ENCODE data around the gene THAP7.
A peak's percentile ranks its signal among the peaks of the same experiment; 100 is the strongest.

Gene THAP7

DNA sequence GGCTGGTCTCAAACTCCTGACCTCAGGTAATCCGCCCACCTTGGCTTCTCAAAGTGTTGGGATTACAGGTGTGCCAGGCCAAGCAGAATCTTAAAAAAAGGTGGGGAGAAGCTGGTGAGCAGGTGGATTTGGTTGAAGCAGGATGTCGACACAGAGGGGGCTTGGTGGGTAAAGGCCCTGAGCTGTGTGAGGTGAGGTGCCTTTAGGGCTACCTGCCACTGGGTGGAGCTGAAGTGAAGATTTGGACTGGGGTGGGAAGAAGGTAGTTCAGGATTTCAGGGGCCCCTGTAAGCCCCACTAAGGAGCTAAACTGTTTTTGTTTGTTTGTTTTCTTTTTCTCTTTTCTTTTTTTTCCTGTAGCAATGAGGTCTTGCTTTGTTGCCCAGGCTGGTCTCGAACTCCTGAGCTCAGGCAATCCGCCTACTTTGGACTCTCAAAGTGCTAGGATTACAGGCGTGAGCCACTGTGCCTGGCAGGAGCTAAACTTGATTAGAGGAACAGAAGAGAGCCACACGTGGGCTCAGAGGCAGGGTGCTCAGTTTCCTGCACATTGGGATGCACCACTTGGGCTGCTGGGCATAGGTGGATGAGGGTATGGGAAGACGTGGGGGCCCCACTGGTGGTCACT lies 19.0 kb upstream of the THAP7 start:
- Histone ChIP-seq H3K9me3 (ENCODE audit: control insufficient read depth, insufficient read depth, low read depth, low read length) (peaks cover 12% of the 10 kb centered on the region; the same call in 1 of the 2 replicates), H3K36me3 (ENCODE audit: control insufficient read depth, insufficient read depth, low read length) (no peaks in the 10 kb centered on the region), H3K4me3 (ENCODE audit: low read depth, low read length) (no peak overlapping the region), H3K9ac (ENCODE audit: low read length) (no peak overlapping the region), H3K4me1 (ENCODE audit: control insufficient read depth, insufficient read depth, low read length) (peaks cover under 1% of the 10 kb centered on the region; the same call in 1 of the 2 replicates), H3K27me3 (ENCODE audit: control insufficient read depth, insufficient read depth, low read length) (no peaks in the 10 kb centered on the region), H3K27ac (ENCODE audit: low read depth, low read length) (no peak overlapping the region)

- no peaks in the 10 kb centered on the region for H3K27me3 ChIP-seq (ENCODE audit: control insufficient read depth, insufficient read depth, low read length)
- peaks cover 20% of the 10 kb centered on the region for H3K4me1 ChIP-seq (ENCODE audit: control insufficient read depth, insufficient read depth, low read length)
- no peak overlapping the region for H3K9ac ChIP-seq (ENCODE audit: low read length)
- no peak overlapping the region for H3K4me3 ChIP-seq (ENCODE audit: low read depth, low read length)
- H3K9me3 ChIP-seq (ENCODE audit: control insufficient read depth, insufficient read depth, low read depth, low read length): peaks cover 12% of the 10 kb centered on the region; the same call in 1 of the 2 replicates
- H3K36me3 ChIP-seq (ENCODE audit: control insufficient read depth, insufficient read depth, low read length): no peaks in the 10 kb centered on the region
- H3K27ac ChIP-seq (ENCODE audit: low read depth, low read length): no peak overlapping the region
Observed at GRCh38 chr22:21018314-21018713, 16.4 kb upstream of the THAP7 start.

- Histone ChIP-seq H3K4me3 (ENCODE audit: low read depth, low read length) (no peak overlapping the region), H3K27ac (ENCODE audit: low read depth, low read length) (no peak overlapping the region), H3K9me3 (ENCODE audit: control insufficient read depth, insufficient read depth, low read depth, low read length) (peaks cover 12% of the 10 kb centered on the region; the same call in 1 of the 2 replicates), H3K9ac (ENCODE audit: low read length) (no peak overlapping the region), H3K36me3 (ENCODE audit: control insufficient read depth, insufficient read depth, low read length) (no peaks in the 10 kb centered on the region), H3K4me1 (ENCODE audit: control insufficient read depth, insufficient read depth, low read length) (peaks cover 23% of the 10 kb centered on the region), H3K27me3 (ENCODE audit: control insufficient read depth, insufficient read depth, low read length) (0 out of 2 replicates have a peak, but pooled peaks cover 4% of the 10 kb centered on the region)
Observed at GRCh38 chr22:21016644-21017420, 14.9 kb upstream of the THAP7 start.

DNA sequence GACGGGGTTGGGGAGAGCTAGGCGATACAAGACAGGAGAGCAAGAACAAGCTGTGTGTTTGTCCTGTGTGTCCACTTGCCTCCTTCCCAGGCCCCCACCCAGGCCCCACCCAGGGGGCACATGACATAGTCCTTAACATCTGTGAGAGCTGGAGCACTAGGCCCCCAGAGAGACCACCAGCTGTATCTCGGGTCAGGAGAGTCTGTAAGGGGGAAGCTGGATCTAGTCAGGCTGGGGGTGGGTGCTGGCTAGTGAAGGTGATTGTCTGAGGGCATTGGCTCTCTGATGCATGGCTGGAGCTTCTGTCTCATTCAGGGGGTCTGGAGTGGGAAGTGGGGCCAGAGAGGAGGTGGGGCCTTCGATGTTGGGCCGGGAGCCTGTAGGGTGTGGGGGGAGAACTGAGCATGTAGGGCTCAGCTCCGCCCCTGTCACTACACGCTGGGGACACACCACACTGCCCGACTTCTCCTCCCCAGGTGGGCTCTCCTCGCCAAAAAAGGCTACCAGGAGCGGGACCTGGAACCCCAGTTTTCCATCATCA lies 13.6 kb upstream of the THAP7 start:
- H3K4me3 ChIP-seq (ENCODE audit: low read depth, low read length): peak overlapping the region; percentile 70; the same call in 1 of the 2 replicates
- H3K9ac ChIP-seq (ENCODE audit: low read length): no peak overlapping the region
- H3K36me3 ChIP-seq (ENCODE audit: control insufficient read depth, insufficient read depth, low read length): no peaks in the 10 kb centered on the region
- H3K27ac ChIP-seq (ENCODE audit: low read depth, low read length): no peak overlapping the region; the same call in 1 of the 2 replicates
- peaks cover 12% of the 10 kb centered on the region; the same call in 1 of the 2 replicates for H3K9me3 ChIP-seq (ENCODE audit: control insufficient read depth, insufficient read depth, low read depth, low read length)
- H3K27me3 ChIP-seq (ENCODE audit: control insufficient read depth, insufficient read depth, low read length): 0 out of 2 replicates have a peak, but pooled peaks cover 4% of the 10 kb centered on the region
- peaks cover 23% of the 10 kb centered on the region for H3K4me1 ChIP-seq (ENCODE audit: control insufficient read depth, insufficient read depth, low read length)

DNA sequence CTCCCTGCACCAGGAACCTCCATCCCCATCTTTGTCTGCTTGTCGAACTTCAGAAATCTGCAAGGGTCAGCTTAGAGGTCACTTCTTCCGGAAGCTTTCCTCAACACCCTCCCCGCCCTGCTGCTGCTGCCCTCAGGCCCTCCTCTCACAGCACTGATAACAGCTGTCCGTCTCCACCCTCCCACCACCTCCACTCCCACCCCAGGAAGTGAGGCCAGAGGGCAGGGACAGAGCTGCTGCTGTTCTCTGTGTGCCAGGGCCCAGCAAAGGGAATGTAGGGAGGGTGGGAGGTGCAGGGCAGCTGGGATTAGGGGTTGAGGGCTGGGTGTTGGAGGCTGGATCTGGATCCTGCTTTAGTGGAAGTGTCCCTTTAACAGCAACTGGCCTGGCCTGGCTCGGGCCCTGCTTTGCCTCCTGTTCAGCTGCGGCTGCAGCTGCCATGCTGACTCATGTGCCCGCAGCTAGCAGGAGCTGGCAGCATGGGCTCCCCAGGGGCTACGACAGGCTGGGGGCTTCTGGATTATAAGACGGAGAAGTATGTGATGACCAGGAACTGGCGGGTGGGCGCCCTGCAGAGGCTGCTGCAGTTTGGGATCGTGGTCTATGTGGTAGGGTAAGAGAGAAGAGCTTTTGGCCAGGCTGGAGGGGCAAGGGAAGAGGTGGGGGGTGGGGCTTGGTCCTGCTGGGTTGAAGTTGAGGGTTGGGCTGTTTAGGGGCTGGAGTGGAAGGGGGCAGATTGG lies 13.0 kb upstream of the THAP7 start, which contains the start of gene P2RX6:
Gene P2RX6, plus strand, starts transcription at position 440 of the 740 bp plus-strand sequence. Its CDS starts 10 bp downstream, at position 450.
- Histone ChIP-seq H3K27me3 (ENCODE audit: control insufficient read depth, insufficient read depth, low read length) (0 out of 2 replicates have a peak, but pooled peaks cover 4% of the 10 kb centered on the region), H3K9ac (ENCODE audit: low read length) (peak within 1 kb of the TSS; percentile 47), H3K4me3 (ENCODE audit: low read depth, low read length) (peak within 1 kb of the TSS; percentile 70), H3K4me1 (ENCODE audit: control insufficient read depth, insufficient read depth, low read length) (peaks cover 29% of the 10 kb centered on the region), H3K36me3 (ENCODE audit: control insufficient read depth, insufficient read depth, low read length) (no peaks in the 10 kb centered on the region), H3K27ac (ENCODE audit: low read depth, low read length) (peak within 1 kb of the TSS; percentile 15; the same call in 1 of the 2 replicates), H3K9me3 (ENCODE audit: control insufficient read depth, insufficient read depth, low read depth, low read length) (peaks cover 8% of the 10 kb centered on the region; the same call in 1 of the 2 replicates)

DNA sequence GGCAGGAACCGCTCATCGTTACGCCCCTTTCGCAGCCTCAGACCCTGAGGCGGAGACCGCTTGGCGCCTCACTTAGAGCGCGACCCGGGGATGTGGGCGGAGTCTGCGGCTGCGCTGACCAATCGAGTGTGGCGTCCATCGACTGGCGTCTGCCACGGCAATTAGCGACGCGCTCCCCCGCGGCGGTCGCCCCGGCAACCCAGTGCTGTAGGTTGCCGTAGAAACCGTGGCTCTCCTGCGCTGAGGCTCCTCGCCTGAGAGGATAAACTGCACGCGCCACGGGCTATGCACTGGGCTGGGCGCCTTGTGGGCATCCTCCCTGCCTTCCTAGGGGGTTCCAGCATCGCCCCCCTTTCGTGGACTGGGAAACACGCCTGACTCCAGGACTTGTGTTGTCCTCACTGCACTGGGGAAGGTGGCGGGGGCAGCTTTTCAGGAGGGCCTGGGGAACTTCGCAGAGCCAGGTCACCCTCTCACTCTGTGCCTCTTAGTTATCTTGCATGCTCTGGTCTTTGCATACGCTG lies 12.3 kb upstream of the THAP7 start:
- H3K27me3 ChIP-seq (ENCODE audit: control insufficient read depth, insufficient read depth, low read length): 0 out of 2 replicates have a peak, but pooled peaks cover 4% of the 10 kb centered on the region
- H3K9ac ChIP-seq (ENCODE audit: low read length): peak overlapping the region; percentile 47
- peaks cover 31% of the 10 kb centered on the region for H3K4me1 ChIP-seq (ENCODE audit: control insufficient read depth, insufficient read depth, low read length)
- no peaks in the 10 kb centered on the region for H3K36me3 ChIP-seq (ENCODE audit: control insufficient read depth, insufficient read depth, low read length)
- peak overlapping the region; percentile 70 for H3K4me3 ChIP-seq (ENCODE audit: low read depth, low read length)
- no peak overlapping the region; the same call in 1 of the 2 replicates for H3K27ac ChIP-seq (ENCODE audit: low read depth, low read length)
- H3K9me3 ChIP-seq (ENCODE audit: control insufficient read depth, insufficient read depth, low read depth, low read length): 0 out of 2 replicates have a peak, but pooled peaks cover 2% of the 10 kb centered on the region

- Histone ChIP-seq H3K36me3 (ENCODE audit: control insufficient read depth, insufficient read depth, low read length) (peaks cover 2% of the 10 kb centered on the region; the same call in 1 of the 2 replicates), H3K9ac (ENCODE audit: low read length) (peak overlapping the region; percentile 47), H3K27me3 (ENCODE audit: control insufficient read depth, insufficient read depth, low read length) (0 out of 2 replicates have a peak, but pooled peaks cover 4% of the 10 kb centered on the region), H3K27ac (ENCODE audit: low read depth, low read length) (peak overlapping the region; percentile 15; the same call in 1 of the 2 replicates), H3K4me3 (ENCODE audit: low read depth, low read length) (peak overlapping the region; percentile 70), H3K4me1 (ENCODE audit: control insufficient read depth, insufficient read depth, low read length) (peaks cover 31% of the 10 kb centered on the region), H3K9me3 (ENCODE audit: control insufficient read depth, insufficient read depth, low read depth, low read length) (no peaks in the 10 kb centered on the region)
Observed at GRCh38 chr22:21013657-21014201, 11.8 kb upstream of the THAP7 start.

DNA sequence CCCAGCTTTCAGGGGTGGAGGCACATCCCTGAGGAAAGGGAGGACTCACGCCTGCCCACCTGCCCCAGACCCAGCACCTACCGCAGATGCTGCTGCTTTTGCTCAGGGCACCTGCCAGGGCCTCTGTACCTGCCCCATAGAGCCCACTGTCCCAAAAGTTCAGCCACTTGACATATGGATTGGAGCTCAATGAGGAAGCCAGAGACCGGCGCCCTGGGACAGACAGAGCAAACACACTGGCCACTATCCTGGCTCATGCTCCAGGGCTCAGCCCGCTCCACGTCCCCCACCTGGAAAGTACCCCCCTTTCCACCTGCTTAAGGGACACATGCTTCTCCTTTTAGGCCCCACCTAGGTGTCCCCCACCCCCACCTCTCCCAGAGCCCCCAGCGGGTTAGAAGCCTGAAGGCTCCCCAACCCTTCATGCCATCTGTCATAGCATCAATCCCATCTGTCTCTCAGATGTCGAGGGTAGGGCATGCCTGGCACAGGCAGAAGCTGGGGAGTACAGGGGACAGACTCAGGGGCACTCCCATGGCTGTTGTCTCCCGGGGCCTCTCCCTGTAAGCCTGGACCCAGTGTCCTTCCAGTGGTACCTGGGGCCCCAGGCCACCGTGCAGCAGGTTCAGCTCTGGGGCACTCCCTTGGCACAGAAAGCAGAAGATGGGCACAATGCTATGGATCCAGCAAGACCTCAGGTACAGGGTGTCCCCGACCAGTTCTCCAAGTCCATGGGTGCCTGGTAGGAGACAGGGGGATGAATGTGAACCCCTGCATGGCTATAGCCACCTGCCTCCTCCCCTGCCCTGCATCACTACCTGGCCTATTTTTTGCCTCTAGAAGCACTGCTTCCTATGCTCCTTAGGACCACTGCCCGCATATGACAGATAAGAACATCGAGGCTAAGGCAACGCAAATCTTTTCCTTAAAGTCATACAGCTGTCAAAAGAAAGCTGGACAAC lies 10.8 kb upstream of the THAP7 start:
- Histone ChIP-seq H3K9me3 (ENCODE audit: control insufficient read depth, insufficient read depth, low read depth, low read length) (no peaks in the 10 kb centered on the region), H3K27ac (ENCODE audit: low read depth, low read length) (no peak overlapping the region), H3K36me3 (ENCODE audit: control insufficient read depth, insufficient read depth, low read length) (peaks cover 4% of the 10 kb centered on the region; the same call in 1 of the 2 replicates), H3K9ac (ENCODE audit: low read length) (no peak overlapping the region), H3K4me1 (ENCODE audit: control insufficient read depth, insufficient read depth, low read length) (peaks cover 31% of the 10 kb centered on the region), H3K4me3 (ENCODE audit: low read depth, low read length) (peak overlapping the region; percentile 70), H3K27me3 (ENCODE audit: control insufficient read depth, insufficient read depth, low read length) (0 out of 2 replicates have a peak, but pooled peaks cover 4% of the 10 kb centered on the region)

GRCh38 chr22:21010426-21011113 lies 8.7 kb upstream of the THAP7 start:
- Histone ChIP-seq H3K9ac (ENCODE audit: low read length) (no peak overlapping the region), H3K4me1 (ENCODE audit: control insufficient read depth, insufficient read depth, low read length) (peaks cover 28% of the 10 kb centered on the region), H3K9me3 (ENCODE audit: control insufficient read depth, insufficient read depth, low read depth, low read length) (no peaks in the 10 kb centered on the region), H3K27me3 (ENCODE audit: control insufficient read depth, insufficient read depth, low read length) (0 out of 2 replicates have a peak, but pooled peaks cover 4% of the 10 kb centered on the region), H3K27ac (ENCODE audit: low read depth, low read length) (no peak overlapping the region), H3K36me3 (ENCODE audit: control insufficient read depth, insufficient read depth, low read length) (peaks cover 4% of the 10 kb centered on the region; the same call in 1 of the 2 replicates), H3K4me3 (ENCODE audit: low read depth, low read length) (no peak overlapping the region)

All from HUES6 (cell line).